GM12874 (cell line): ENCODE data around the gene SPRYD3.

Experiments
- CTCF ChIP-seq: IDR thresholded peaks from 2 replicates; pipeline ENCODE4 v1.5.1; 2011; ENCODE audit warnings: low read depth, mild to moderate bottlenecking, control low read depth, low read length, moderate library complexity; ENCODE audit not compliant: insufficient read depth

The SPRYD3 gene

GRCh38 chr12:53065975-53066931 is 12.9 kb downstream of the SPRYD3 start:
- TF ChIP-seq CTCF = peak; percentile 89

GRCh38 chr12:53065470-53065869 is 13.7 kb downstream of the SPRYD3 start:
- no peak for TF ChIP-seq CTCF

- TF ChIP-seq CTCF = no peak
These were observed 14.4 kb downstream of the SPRYD3 start for GRCh38 chr12:53064613-53065436.

- no peak for TF ChIP-seq CTCF
These were observed 15.2 kb downstream of the SPRYD3 start for GRCh38 chr12:53063708-53064612.

- no peak for TF ChIP-seq CTCF
These were observed 16.0 kb downstream of the SPRYD3 start for GRCh38 chr12:53062977-53063707.

GRCh38 chr12:53062011-53062961 is 16.9 kb downstream of the SPRYD3 start:
- TF ChIP-seq CTCF = no peak
